GM12891 (cell line): Measurements from ENCODE around the gene PIGZ.

ENCODE experiments used
- PAX5 ChIP-seq: IDR thresholded peaks from 2 replicates; pipeline ENCODE4 v1.6.1; 2011; ENCODE audit warnings: low read length, moderate library complexity, mild to moderate bottlenecking; ENCODE audit not compliant: insufficient read depth, severe bottlenecking
- POLR2A ChIP-seq: IDR thresholded peaks from 2 replicates; pipeline ENCODE4 v1.6.1; 2011; ENCODE audit warnings: low read depth, low read length, control low read depth
- POLR2AphosphoS5 ChIP-seq: IDR thresholded peaks from 2 replicates; pipeline ENCODE4 v1.6.1; 2011; ENCODE audit warnings: low read depth, low read length, control low read depth
- POU2F2 ChIP-seq: IDR thresholded peaks from 2 replicates; pipeline ENCODE4 v1.6.1; 2011; ENCODE audit warnings: low read depth, mild to moderate bottlenecking, control low read depth, low read length, moderate library complexity
- SPI1 ChIP-seq: IDR thresholded peaks from 2 replicates; pipeline ENCODE4 v1.6.1; 2011; ENCODE audit warnings: low read depth, low read length, control low read depth
- TAF1 ChIP-seq: IDR thresholded peaks from 2 replicates; pipeline ENCODE4 v1.6.1; 2011; ENCODE audit warnings: low read depth, low read length, control low read depth

- TF ChIP-seq POLR2AphosphoS5 (no peak), TAF1 (no peak), POLR2A (no peak), SPI1 (no peak), POU2F2 (no peak), PAX5 (no peak)
Measured at GRCh38 chr3:196941729-196942225, 26.9 kb downstream of the PIGZ start.
